Aorta (tissue), 5 donors: ENCODE data around the gene CKAP4. TPM values are rescaled to one million over a fixed set of nuclear protein-coding genes. Genes with fewer than 3 reads are reported as not detected.

Experiments used
- ATAC-seq: fragments of 200-7000 bp; cut with Tn5 transposase; one replicate; pipeline ENCODE4 v1.9.1; 2022; ENCODE audit warnings: moderate library complexity; ENCODE audit not compliant: low FRiP score
- DNase-seq, 2 donors: peaks; one replicate each; pipeline ENCODE4 v3.0.0-alpha.2; 2020
- H3K27ac ChIP-seq, 2 donors: one replicate each; pipeline ENCODE4 v1.5.1; 2013; ENCODE audit warnings: low read length in 2 of 2, mild to moderate bottlenecking in 2 of 2, moderate library complexity in 2 of 2, control low read depth in 1 of 2, inconsistent platforms in 1 of 2, low read depth in 1 of 2
- H3K27me3 ChIP-seq, 2 donors: one replicate each; pipeline ENCODE4 v1.6.1; 2013; ENCODE audit warnings: control low read depth in 1 of 2, low read length in 1 of 2, mild to moderate bottlenecking in 1 of 2, moderate library complexity in 1 of 2; ENCODE audit not compliant: insufficient read depth in 2 of 2, control insufficient read depth in 1 of 2
- H3K36me3 ChIP-seq, 2 donors: one replicate each; pipeline ENCODE4 v1.6.1; 2013; ENCODE audit warnings: control low read depth in 1 of 2, low read length in 1 of 2, mild to moderate bottlenecking in 1 of 2; ENCODE audit not compliant: insufficient read depth in 2 of 2, control insufficient read depth in 1 of 2
- H3K4me1 ChIP-seq, 2 donors: one replicate each; pipeline ENCODE4 v1.6.1; 2013; ENCODE audit warnings: low read length in 2 of 2, control low read depth in 1 of 2, mild to moderate bottlenecking in 1 of 2, moderate library complexity in 1 of 2; ENCODE audit not compliant: insufficient read depth in 2 of 2, control insufficient read depth in 1 of 2
- H3K4me3 ChIP-seq, 2 donors: one replicate each; pipeline ENCODE4 v1.5.1; 2013; ENCODE audit warnings: low read length in 2 of 2, control low read depth in 1 of 2, mild to moderate bottlenecking in 1 of 2
- H3K9me3 ChIP-seq: one replicate; pipeline ENCODE4 v1.6.1; 2013; ENCODE audit warnings: mild to moderate bottlenecking, low read length; ENCODE audit not compliant: control insufficient read depth
- WGBS, 2 donors: extraction: QIAGEN DNeasy Blood & Tissue Kit; methylation state at CpG; one replicate each; pipeline ENCODE4 v1.1.7; 2013; 5-methylcytosine and 5-hydroxymethylcytosine counted together
- intact Hi-C, 2 donors: fragments of 100-400 bp; cut with DNase I; formaldehyde crosslinking; loops; one replicate each; pipeline versions ENCODE4 v1.14.2 to v1.15.0; 2022
- polyA plus RNA-seq, 2 donors: library from polyadenylated mRNA; stranded (reverse); fragments of 200-250 nt; gene quantifications; one replicate each; pipeline ENCODE4 v1.2.3, GENCODE V29; 2013
- total RNA-seq, 2 donors: library from RNA; stranded (reverse); fragmentation: NEBNext Ultra II Directional; extraction: Animal tissue kit (Norgen Biotek cat#: 25700); gene quantifications; one replicate each; pipeline ENCODE4 v1.2.1, GENCODE V29; 2021
- donor health status: healthy with polysubstance abuse.
- donor health status: Bipolar disorder and iron deficiency.
- donor health status: DM: no; HTN: no; CAD: no.
- donor health status: DM: no; HTN: no; CAD: no.
- donor health status: DM: yes; HTN: yes; CAD: no.

The CKAP4 gene
- total and polyA plus RNA-seq, 4 donors, result 17.2 to 69.6 (median 43.2) TPM

DNA sequence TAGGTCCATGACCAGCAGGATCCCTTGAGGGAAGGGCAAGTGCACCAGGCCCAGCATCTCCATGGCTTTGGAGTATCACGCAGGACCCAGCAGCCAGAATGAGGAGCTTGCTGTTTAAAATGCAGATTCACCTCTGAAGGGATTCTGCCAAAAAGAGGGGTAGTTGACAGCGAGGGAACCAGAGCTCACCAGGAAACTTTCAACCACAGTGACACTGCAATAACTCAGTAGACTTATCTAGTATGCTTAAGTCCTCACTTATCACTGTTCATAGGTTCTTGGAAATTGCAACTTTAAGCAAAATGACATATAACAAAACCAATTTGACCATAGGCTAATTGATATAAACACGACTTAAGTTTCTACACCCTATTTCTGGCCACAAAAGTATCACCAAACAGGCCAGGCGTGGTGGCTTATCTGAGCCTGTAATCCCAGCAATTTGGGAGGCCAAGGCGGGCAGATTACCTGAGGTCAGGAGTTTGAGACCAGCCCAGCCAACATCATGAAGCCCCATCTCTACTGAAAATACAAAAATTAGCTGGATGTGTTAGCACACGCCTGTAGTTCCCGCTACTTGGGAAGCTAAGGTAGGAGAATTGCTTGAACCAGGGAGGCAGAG, 21.4 kb upstream of the CKAP4 start:
- WGBS, 2 donors, result 93% methylated on average over 7 of the region's 7 CpGs
- H3K4me1 ChIP-seq, result no peaks in the 10 kb centered on the region
- intact Hi-C loops, result no loop called here
- no peaks in the 10 kb centered on the region for H3K36me3 ChIP-seq
- H3K4me3 ChIP-seq, result no peak overlapping the region
- DNase-seq (no peak), ATAC-seq (no peak)
- H3K9me3 ChIP-seq, result no peaks in the 10 kb centered on the region
- no peak overlapping the region for H3K27ac ChIP-seq
- no peaks in the 10 kb centered on the region for H3K27me3 ChIP-seq

DNA sequence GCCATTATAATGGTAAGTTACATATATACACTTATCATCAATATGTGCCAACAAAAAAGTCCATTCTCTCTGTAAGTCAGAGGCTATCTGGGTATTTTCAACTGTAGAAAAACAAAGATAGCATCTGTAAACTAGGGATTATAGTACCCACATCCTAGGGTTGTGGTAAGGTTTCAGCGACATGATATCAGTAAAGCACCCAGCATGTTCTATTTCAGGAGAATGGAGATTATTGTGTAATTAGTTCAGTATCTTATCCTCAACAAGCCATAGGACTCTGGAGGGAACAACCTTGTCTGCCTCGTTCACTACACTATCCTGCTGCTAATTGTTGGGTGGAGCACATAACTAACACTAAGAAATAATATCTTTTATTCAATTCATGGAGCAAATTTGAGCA, 19.7 kb upstream of the CKAP4 start:
- no peak overlapping the region for H3K4me3 ChIP-seq
- ATAC-seq (no peak), DNase-seq (no peak)
- 71 to 82% methylated on average over 2 of the region's 2 CpGs for WGBS, 2 donors
- H3K27me3 ChIP-seq, result no peaks in the 10 kb centered on the region
- no peaks in the 10 kb centered on the region for H3K36me3 ChIP-seq
- no peaks in the 10 kb centered on the region for H3K4me1 ChIP-seq
- no peaks in the 10 kb centered on the region for H3K9me3 ChIP-seq
- intact Hi-C loops, result no loop called here
- H3K27ac ChIP-seq, result no peak overlapping the region

- 89 to 94% methylated on average over 1 of the region's 1 CpG for WGBS, 2 donors
These were observed 17.3 kb upstream of the CKAP4 start for GRCh38 chr12:106265116-106265515.

DNA sequence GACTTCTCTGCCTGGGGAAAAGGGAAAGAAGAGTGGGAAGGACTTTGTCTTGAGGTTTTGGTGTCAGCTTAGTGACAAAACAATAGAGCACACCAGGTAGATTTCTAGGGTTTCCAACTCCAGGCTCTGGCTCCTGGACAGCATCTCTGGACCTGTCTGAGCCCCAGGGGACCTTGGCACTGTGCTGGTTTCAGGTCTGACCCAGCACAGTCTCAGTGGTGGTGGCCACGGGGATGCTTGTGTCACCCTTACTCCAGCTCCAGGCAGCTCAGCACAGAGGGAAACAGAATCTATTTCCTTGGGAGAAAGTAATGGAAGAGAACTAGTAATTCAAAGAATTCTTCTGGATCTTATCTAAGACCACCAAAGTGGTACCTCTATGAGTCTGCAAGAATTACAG, 11.1 kb upstream of the CKAP4 start:
- Histone ChIP-seq H3K36me3 (no peaks in the 10 kb centered on the region), H3K4me1 (no peaks in the 10 kb centered on the region), H3K27me3 (no peaks in the 10 kb centered on the region), H3K4me3 (no peak overlapping the region), H3K27ac (no peak overlapping the region), H3K9me3 (no peaks in the 10 kb centered on the region)
- DNase-seq (no peak), ATAC-seq (no peak)
- 69 to 79% methylated on average over 1 of the region's 1 CpG for WGBS, 2 donors
- intact Hi-C loops, result no loop called here

More at GRCh38 chr12:106265116-106265515, 17.3 kb upstream of the CKAP4 start:
- Histone ChIP-seq H3K9me3 (no peaks in the 10 kb centered on the region), H3K27me3 (no peaks in the 10 kb centered on the region), H3K27ac (no peak overlapping the region), H3K4me1 (no peaks in the 10 kb centered on the region), H3K4me3 (no peak overlapping the region), H3K36me3 (no peaks in the 10 kb centered on the region)
- no peak for DNase-seq
- intact Hi-C loops, result no loop called here
- ATAC-seq, result no peak

- intact Hi-C loops, result no loop called here
- Histone ChIP-seq H3K4me3 (no peak overlapping the region), H3K27ac (no peak overlapping the region), H3K9me3 (no peaks in the 10 kb centered on the region), H3K27me3 (no peaks in the 10 kb centered on the region), H3K36me3 (no peaks in the 10 kb centered on the region), H3K4me1 (no peaks in the 10 kb centered on the region)
- ATAC-seq, result no peak
- WGBS, 2 donors, result 83 to 88% methylated on average over 4 of the region's 4 CpGs
- DNase-seq, result no peak
These were observed 10.4 kb upstream of the CKAP4 start for GRCh38 chr12:106258226-106258625.

- ATAC-seq, result no peak
- no peak overlapping the region for H3K4me3 ChIP-seq
- no peaks in the 10 kb centered on the region for H3K4me1 ChIP-seq
- no peaks in the 10 kb centered on the region for H3K36me3 ChIP-seq
- intact Hi-C loops, result no loop called here
- no peak for DNase-seq
- no peaks in the 10 kb centered on the region for H3K27me3 ChIP-seq
- H3K27ac ChIP-seq, result no peak overlapping the region
- no peaks in the 10 kb centered on the region for H3K9me3 ChIP-seq
These were observed 8.7 kb upstream of the CKAP4 start for GRCh38 chr12:106256524-106256923.

- H3K27me3 ChIP-seq, result no peaks in the 10 kb centered on the region
- H3K4me3 ChIP-seq, result no peak overlapping the region
- H3K36me3 ChIP-seq, result no peaks in the 10 kb centered on the region
- WGBS, 2 donors, result 65 to 79% methylated on average over 5 of the region's 5 CpGs
- ATAC-seq (no peak), DNase-seq (no peak)
- no peaks in the 10 kb centered on the region for H3K9me3 ChIP-seq
- no peak overlapping the region for H3K27ac ChIP-seq
- no peaks in the 10 kb centered on the region for H3K4me1 ChIP-seq
- intact Hi-C loops, result no loop called here
These were observed 8.1 kb upstream of the CKAP4 start for GRCh38 chr12:106255952-106256351.

DNA sequence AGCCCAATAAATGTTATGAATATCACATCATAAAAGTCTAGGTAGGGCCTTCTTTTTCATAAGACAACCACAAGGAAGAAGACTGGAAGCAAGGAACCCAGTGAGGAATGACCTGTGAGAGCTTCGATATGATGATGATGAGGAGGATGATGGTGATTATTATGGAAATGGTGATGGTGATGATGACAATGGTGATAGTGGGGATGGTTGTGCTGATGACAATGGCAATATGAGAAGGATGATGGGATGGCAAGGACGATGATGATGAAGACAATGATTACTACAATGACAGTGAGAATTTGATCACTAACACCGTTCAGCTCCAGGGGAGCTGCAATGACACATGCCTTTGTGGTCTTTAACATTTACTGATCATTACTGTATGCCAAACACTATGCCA, 7.7 kb upstream of the CKAP4 start:
- ATAC-seq, result no peak
- H3K27me3 ChIP-seq, result no peaks in the 10 kb centered on the region
- no peak for DNase-seq
- no peaks in the 10 kb centered on the region for H3K9me3 ChIP-seq
- no peaks in the 10 kb centered on the region for H3K4me1 ChIP-seq
- WGBS, 2 donors, result 91 to 92% methylated on average over 3 of the region's 3 CpGs
- intact Hi-C loops, result no loop called here
- no peak overlapping the region for H3K4me3 ChIP-seq
- H3K36me3 ChIP-seq, result no peaks in the 10 kb centered on the region
- H3K27ac ChIP-seq, result no peak overlapping the region

DNA sequence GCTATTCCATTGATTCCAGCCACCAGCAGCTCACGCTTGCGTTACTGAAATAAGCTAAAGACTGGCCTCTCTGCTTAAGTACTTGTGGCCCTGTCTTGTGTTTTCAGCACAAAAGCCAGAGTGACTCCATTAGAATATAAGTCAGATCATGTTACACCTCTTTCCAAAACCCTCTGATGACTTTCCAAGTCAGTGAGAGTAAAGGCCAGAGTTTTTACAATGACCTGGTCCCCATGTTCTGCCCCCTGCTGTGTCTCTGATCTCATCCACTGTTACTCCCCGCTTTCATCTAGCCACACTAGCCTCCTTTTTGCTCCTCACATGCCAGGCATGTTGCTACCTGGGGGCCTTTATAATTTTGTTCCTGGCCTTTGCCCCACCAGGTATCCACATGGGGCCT, 6.9 kb upstream of the CKAP4 start:
- ATAC-seq (no peak), DNase-seq (no peak)
- H3K4me1 ChIP-seq, result no peaks in the 10 kb centered on the region
- H3K9me3 ChIP-seq, result no peaks in the 10 kb centered on the region
- WGBS, 2 donors, result 84 to 89% methylated on average over 3 of the region's 3 CpGs
- H3K27ac ChIP-seq, result no peak overlapping the region
- H3K27me3 ChIP-seq, result no peaks in the 10 kb centered on the region
- H3K36me3 ChIP-seq, result no peaks in the 10 kb centered on the region
- H3K4me3 ChIP-seq, result no peak overlapping the region
- intact Hi-C loops, result no loop called here
